ENCODE data around the gene CUX1.
A peak's percentile ranks its signal among the peaks of the same experiment; 100 is the strongest.

CUX1 gene

GRCh38 chr7:101783381-101784181, 33.8 kb upstream of the CUX1 start:
- no peak for ATAC-seq

GRCh38 chr7:101784292-101785127, 32.9 kb upstream of the CUX1 start:
- peak; percentile 39 for ATAC-seq
- TF ChIP-seq ZNF8 (CRISPR knock-in tag; IDR thresholded peaks at IDR 0.05) (no peak), PPARA (CRISPR knock-in tag; IDR thresholded peaks at IDR 0.05; ENCODE audit: borderline replicate concordance) (no peak), SNAI2 (CRISPR knock-in tag; IDR thresholded peaks at IDR 0.05) (no peak), ZNF565 (CRISPR knock-in tag; conservative IDR thresholded peaks at IDR 0.05; ENCODE audit: low read depth) (no peak), BACH2 (CRISPR knock-in tag; IDR thresholded peaks at IDR 0.05; ENCODE audit: borderline replicate concordance) (no peak), ZNF70 (CRISPR knock-in tag; IDR thresholded peaks at IDR 0.05) (no peak), POU6F1 (CRISPR knock-in tag; IDR thresholded peaks at IDR 0.05; ENCODE audit: borderline replicate concordance, low read depth) (no peak), ZFP30 (CRISPR knock-in tag; IDR thresholded peaks at IDR 0.05) (no peak), ESRRG (CRISPR knock-in tag; IDR thresholded peaks at IDR 0.05) (no peak), OSR1 (CRISPR knock-in tag; IDR thresholded peaks at IDR 0.05) (no peak), ISL1 (CRISPR knock-in tag; IDR thresholded peaks at IDR 0.05) (no peak), TOX (CRISPR knock-in tag; IDR thresholded peaks at IDR 0.05; ENCODE audit: borderline replicate concordance) (no peak)

More at GRCh38 chr7:101783381-101784181, 33.8 kb upstream of the CUX1 start:
- TF ChIP-seq PPARA (CRISPR knock-in tag; IDR thresholded peaks at IDR 0.05; ENCODE audit: borderline replicate concordance) (no peak), TCF4 (CRISPR knock-in tag; IDR thresholded peaks at IDR 0.05; ENCODE audit: borderline replicate concordance) (no peak), CSRNP3 (CRISPR knock-in tag; IDR thresholded peaks at IDR 0.05) (no peak), POU6F1 (CRISPR knock-in tag; IDR thresholded peaks at IDR 0.05; ENCODE audit: borderline replicate concordance, low read depth) (no peak), ZFP30 (CRISPR knock-in tag; IDR thresholded peaks at IDR 0.05) (no peak)
- TF ChIP-seq, protein P1, sequence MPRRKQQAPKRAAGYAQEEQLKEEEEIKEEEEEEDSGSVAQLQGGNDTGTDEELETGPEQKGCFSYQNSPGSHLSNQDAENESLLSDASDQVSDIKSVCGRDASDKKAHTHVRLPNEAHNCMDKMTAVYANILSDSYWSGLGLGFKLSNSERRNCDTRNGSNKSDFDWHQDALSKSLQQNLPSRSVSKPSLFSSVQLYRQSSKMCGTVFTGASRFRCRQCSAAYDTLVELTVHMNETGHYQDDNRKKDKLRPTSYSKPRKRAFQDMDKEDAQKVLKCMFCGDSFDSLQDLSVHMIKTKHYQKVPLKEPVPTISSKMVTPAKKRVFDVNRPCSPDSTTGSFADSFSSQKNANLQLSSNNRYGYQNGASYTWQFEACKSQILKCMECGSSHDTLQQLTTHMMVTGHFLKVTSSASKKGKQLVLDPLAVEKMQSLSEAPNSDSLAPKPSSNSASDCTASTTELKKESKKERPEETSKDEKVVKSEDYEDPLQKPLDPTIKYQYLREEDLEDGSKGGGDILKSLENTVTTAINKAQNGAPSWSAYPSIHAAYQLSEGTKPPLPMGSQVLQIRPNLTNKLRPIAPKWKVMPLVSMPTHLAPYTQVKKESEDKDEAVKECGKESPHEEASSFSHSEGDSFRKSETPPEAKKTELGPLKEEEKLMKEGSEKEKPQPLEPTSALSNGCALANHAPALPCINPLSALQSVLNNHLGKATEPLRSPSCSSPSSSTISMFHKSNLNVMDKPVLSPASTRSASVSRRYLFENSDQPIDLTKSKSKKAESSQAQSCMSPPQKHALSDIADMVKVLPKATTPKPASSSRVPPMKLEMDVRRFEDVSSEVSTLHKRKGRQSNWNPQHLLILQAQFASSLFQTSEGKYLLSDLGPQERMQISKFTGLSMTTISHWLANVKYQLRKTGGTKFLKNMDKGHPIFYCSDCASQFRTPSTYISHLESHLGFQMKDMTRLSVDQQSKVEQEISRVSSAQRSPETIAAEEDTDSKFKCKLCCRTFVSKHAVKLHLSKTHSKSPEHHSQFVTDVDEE (CRISPR knock-in tag; IDR thresholded peaks at IDR 0.05), result no peak

DNA sequence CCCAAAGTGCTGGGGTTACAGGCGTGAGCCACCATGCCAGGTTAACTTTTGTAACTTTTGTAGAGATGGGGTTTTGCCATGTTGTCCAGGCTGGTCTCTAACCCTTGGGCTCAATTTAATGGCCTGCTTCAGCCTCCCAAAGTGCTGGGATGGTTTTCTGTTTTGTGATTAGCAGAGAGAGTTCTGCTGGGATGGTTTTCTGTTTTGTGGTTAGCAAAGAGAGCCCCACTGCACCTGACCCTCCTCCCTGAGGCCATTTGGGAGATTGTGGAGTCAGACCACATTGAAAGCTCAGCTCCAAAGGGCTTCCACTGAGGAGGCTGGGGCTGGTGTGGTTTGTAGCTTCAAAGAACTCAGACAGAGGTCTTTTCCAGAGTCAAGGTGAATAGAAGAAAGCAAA, 29.6 kb upstream of the CUX1 start:
- no peak for ATAC-seq

More for the DNA sequence above, 29.6 kb upstream of the CUX1 start:
- no peak for TF ChIP-seq SNAI2 (CRISPR knock-in tag; IDR thresholded peaks at IDR 0.05)
- no peak for TF ChIP-seq TCF4 (CRISPR knock-in tag; IDR thresholded peaks at IDR 0.05; ENCODE audit: borderline replicate concordance)
- TF ChIP-seq RARB (CRISPR knock-in tag; IDR thresholded peaks at IDR 0.05), result no peak
- no peak for TF ChIP-seq GLIS3 (CRISPR knock-in tag; IDR thresholded peaks at IDR 0.05)
- no peak for TF ChIP-seq CREB5 (CRISPR knock-in tag; IDR thresholded peaks at IDR 0.05; ENCODE audit: low read depth)
- TF ChIP-seq ZFP3 (CRISPR knock-in tag; IDR thresholded peaks at IDR 0.05), result no peak

Data from SK-N-SH treated with all-trans-retinoic acid at 6 μM for 48 hours (cell line).